GM23338 (cell line): ENCODE measurements around the gene SULT1C2. TPM values are rescaled to one million over a fixed set of nuclear protein-coding genes. Genes with fewer than 3 reads are reported as not detected.

Experiments used
- ATAC-seq: fragments of 200-7000 bp; cut with Tn5 transposase; 3 replicates; pipeline ENCODE4 v1.9.1; 2020
- DNase-seq: peaks from one replicate; pipeline ENCODE4 v3.0.0-alpha.2; 2015; ENCODE audit warnings: low spot score
- H2AFZ ChIP-seq: fragments of 200-600 bp; sonication (generic); 2 replicates; pipeline ENCODE4 v1.8.0; 2016; ENCODE audit warnings: antibody characterized with exemption, mild to moderate bottlenecking, moderate library complexity
- H3F3A ChIP-seq: fragments of 200-600 bp; sonication (generic); replicated peaks from 2 replicates; pipeline ENCODE4 v1.8.0; 2017; ENCODE audit warnings: antibody characterized with exemption, mixed run types, low read depth
- H3K27ac ChIP-seq: fragments of 200-600 bp; sonication (generic); 2 replicates; pipeline ENCODE4 v1.6.1; 2016; ENCODE audit warnings: low read depth
- H3K27me3 ChIP-seq: fragments of 200-600 bp; sonication (generic); 2 replicates; pipeline ENCODE4 v1.8.0; 2016; ENCODE audit warnings: mild to moderate bottlenecking, mixed run types, moderate library complexity; ENCODE audit not compliant: insufficient read depth
- H3K36me3 ChIP-seq: fragments of 200-600 bp; sonication (generic); 2 replicates; pipeline ENCODE4 v1.8.0; 2016; ENCODE audit warnings: mild to moderate bottlenecking; ENCODE audit not compliant: insufficient read depth
- H3K4me1 ChIP-seq: fragments of 200-600 bp; sonication (generic); 2 replicates; pipeline ENCODE4 v1.8.0; 2016; ENCODE audit warnings: mild to moderate bottlenecking, moderate library complexity; ENCODE audit not compliant: insufficient read depth
- H3K4me2 ChIP-seq: fragments of 200-600 bp; sonication (generic); 2 replicates; pipeline ENCODE4 v1.7.1; 2017; ENCODE audit warnings: mixed run types
- H3K4me3 ChIP-seq: fragments of 200-600 bp; sonication (generic); 2 replicates; pipeline ENCODE4 v1.6.1; 2016; ENCODE audit warnings: mixed run types
- H3K79me2 ChIP-seq: fragments of 200-600 bp; sonication (generic); replicated peaks from 2 replicates; pipeline ENCODE4 v1.8.0; 2017; ENCODE audit warnings: mild to moderate bottlenecking; ENCODE audit not compliant: insufficient read depth
- H3K9me2 ChIP-seq: fragments of 200-600 bp; sonication (generic); 2 replicates; pipeline ENCODE4 v1.8.0; 2017; ENCODE audit not compliant: insufficient read depth
- H4K20me1 ChIP-seq: fragments of 200-600 bp; sonication (generic); replicated peaks from 2 replicates; pipeline ENCODE4 v1.8.0; 2017; ENCODE audit warnings: mild to moderate bottlenecking; ENCODE audit not compliant: insufficient read depth
- H3K27ac Mint-ChIP-seq: 2 replicates; pipeline ENCODE4 v1.8.0; 2020; ENCODE audit warnings: inconsistent platforms, mild to moderate bottlenecking, moderate library complexity, mixed read lengths
- H3K27me3 Mint-ChIP-seq: 3 replicates; pipeline ENCODE4 v1.8.0; 2022; ENCODE audit warnings: low read depth, mild to moderate bottlenecking, moderate library complexity, mixed read lengths, inconsistent platforms; ENCODE audit not compliant: insufficient read depth, poor library complexity
- H3K36me3 Mint-ChIP-seq: 3 replicates; pipeline ENCODE4 v1.8.0; 2021; ENCODE audit warnings: low read depth, mild to moderate bottlenecking, inconsistent platforms, moderate library complexity, mixed read lengths
- H3K4me1 Mint-ChIP-seq: 3 replicates; pipeline ENCODE4 v1.8.0; 2020; ENCODE audit warnings: mild to moderate bottlenecking, inconsistent platforms, mixed read lengths
- H3K4me3 Mint-ChIP-seq: 3 replicates; pipeline ENCODE4 v1.8.0; 2021; ENCODE audit warnings: moderate library complexity, mild to moderate bottlenecking, inconsistent platforms, mixed read lengths
- H3K9me3 Mint-ChIP-seq: 3 replicates; pipeline ENCODE4 v1.8.0; 2020; ENCODE audit warnings: moderate library complexity, mild to moderate bottlenecking, inconsistent platforms, mixed read lengths
- EZH2 ChIP-seq: fragments of 200-600 bp; sonication (generic); IDR thresholded peaks from one replicate; pipeline ENCODE4 v1.8.0; 2017; ENCODE audit warnings: antibody characterized with exemption, mild to moderate bottlenecking, low read depth; ENCODE audit not compliant: unreplicated experiment
- STAT1 ChIP-seq: IDR thresholded peaks from one replicate; pipeline ENCODE4 v1.6.1; 2016; ENCODE audit warnings: antibody characterized with exemption; ENCODE audit not compliant: unreplicated experiment
- ZNF114 ChIP-seq: fragments of 250-450 bp; sonication (Bioruptor Pico); IDR thresholded peaks from 2 replicates; pipeline ENCODE4 v1.5.0; 2020; ENCODE audit warnings: mild to moderate bottlenecking, moderate library complexity
- polyA plus RNA-seq: library from polyadenylated mRNA; unstranded; fragments of >200 nt; fragmentation: Nextera tagmentation; extraction: Ambion mirVana; gene quantifications from 2 replicates; pipeline ENCODE4 v1.2.1, GENCODE V29; 2016
- total RNA-seq: library from RNA; depleted of rRNA; stranded (reverse); fragments of >200 nt; shearing (Covaris generic); gene quantifications from 2 replicates; pipeline ENCODE4 v1.2.3, GENCODE V29; 2014
- TF ChIP-seq, protein P1 (sequence below): fragments of 250-450 bp; sonication (Bioruptor Pico); IDR thresholded peaks from 2 replicates; pipeline ENCODE4 v1.5.0; 2020; ENCODE audit warnings: mild to moderate bottlenecking, moderate library complexity
- TF ChIP-seq, protein P2 (sequence below): IDR thresholded peaks from 2 replicates; pipeline ENCODE4 v1.6.1; 2016; ENCODE audit warnings: antibody characterized with exemption

Gene SULT1C2
- total and polyA plus RNA-seq, 2 experiments from 2014 or later: 0.69 to 1.9 TPM

DNA sequence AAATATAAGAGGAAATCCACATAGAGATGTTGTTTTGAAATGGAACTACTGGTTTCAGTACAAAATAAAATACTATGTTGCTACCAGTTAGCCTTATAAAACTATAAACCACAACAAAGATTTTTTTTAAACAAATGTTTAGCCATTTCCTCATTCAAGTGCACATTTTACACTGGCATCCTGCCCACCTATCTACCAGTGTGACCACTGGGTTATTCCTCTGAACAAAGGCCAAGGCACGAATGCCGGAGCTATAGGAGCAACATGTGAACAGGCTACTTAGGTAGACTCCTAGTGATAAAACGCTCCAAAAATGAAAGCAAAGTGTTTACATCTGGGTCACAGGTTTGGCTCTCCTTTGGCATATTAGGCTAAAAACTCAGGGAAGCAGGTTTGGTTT is 57.3 kb downstream of the SULT1C2 start (continued):
- TF ChIP-seq, protein P1, sequence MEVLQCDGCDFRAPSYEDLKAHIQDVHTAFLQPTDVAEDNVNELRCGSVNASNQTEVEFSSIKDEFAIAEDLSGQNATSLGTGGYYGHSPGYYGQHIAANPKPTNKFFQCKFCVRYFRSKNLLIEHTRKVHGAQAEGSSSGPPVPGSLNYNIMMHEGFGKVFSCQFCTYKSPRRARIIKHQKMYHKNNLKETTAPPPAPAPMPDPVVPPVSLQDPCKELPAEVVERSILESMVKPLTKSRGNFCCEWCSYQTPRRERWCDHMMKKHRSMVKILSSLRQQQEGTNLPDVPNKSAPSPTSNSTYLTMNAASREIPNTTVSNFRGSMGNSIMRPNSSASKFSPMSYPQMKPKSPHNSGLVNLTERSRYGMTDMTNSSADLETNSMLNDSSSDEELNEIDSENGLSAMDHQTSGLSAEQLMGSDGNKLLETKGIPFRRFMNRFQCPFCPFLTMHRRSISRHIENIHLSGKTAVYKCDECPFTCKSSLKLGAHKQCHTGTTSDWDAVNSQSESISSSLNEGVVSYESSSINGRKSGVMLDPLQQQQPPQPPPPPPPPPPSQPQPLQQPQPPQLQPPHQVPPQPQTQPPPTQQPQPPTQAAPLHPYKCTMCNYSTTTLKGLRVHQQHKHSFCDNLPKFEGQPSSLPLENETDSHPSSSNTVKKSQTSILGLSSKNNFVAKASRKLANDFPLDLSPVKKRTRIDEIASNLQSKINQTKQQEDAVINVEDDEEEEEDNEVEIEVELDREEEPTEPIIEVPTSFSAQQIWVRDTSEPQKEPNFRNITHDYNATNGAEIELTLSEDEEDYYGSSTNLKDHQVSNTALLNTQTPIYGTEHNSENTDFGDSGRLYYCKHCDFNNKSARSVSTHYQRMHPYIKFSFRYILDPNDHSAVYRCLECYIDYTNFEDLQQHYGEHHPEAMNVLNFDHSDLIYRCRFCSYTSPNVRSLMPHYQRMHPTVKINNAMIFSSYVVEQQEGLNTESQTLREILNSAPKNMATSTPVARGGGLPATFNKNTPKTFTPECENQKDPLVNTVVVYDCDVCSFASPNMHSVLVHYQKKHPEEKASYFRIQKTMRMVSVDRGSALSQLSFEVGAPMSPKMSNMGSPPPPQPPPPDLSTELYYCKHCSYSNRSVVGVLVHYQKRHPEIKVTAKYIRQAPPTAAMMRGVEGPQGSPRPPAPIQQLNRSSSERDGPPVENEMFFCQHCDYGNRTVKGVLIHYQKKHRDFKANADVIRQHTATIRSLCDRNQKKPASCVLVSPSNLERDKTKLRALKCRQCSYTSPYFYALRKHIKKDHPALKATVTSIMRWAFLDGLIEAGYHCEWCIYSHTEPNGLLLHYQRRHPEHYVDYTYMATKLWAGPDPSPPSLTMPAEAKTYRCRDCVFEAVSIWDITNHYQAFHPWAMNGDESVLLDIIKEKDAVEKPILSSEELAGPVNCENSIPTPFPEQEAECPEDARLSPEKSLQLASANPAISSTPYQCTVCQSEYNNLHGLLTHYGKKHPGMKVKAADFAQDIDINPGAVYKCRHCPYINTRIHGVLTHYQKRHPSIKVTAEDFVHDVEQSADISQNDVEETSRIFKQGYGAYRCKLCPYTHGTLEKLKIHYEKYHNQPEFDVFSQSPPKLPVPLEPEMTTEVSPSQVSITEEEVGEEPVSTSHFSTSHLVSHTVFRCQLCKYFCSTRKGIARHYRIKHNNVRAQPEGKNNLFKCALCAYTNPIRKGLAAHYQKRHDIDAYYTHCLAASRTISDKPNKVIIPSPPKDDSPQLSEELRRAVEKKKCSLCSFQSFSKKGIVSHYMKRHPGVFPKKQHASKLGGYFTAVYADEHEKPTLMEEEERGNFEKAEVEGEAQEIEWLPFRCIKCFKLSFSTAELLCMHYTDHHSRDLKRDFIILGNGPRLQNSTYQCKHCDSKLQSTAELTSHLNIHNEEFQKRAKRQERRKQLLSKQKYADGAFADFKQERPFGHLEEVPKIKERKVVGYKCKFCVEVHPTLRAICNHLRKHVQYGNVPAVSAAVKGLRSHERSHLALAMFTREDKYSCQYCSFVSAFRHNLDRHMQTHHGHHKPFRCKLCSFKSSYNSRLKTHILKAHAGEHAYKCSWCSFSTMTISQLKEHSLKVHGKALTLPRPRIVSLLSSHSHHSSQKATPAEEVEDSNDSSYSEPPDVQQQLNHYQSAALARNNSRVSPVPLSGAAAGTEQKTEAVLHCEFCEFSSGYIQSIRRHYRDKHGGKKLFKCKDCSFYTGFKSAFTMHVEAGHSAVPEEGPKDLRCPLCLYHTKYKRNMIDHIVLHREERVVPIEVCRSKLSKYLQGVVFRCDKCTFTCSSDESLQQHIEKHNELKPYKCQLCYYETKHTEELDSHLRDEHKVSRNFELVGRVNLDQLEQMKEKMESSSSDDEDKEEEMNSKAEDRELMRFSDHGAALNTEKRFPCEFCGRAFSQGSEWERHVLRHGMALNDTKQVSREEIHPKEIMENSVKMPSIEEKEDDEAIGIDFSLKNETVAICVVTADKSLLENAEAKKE (CRISPR knock-in tag): no peak
- TF ChIP-seq, protein P2, sequence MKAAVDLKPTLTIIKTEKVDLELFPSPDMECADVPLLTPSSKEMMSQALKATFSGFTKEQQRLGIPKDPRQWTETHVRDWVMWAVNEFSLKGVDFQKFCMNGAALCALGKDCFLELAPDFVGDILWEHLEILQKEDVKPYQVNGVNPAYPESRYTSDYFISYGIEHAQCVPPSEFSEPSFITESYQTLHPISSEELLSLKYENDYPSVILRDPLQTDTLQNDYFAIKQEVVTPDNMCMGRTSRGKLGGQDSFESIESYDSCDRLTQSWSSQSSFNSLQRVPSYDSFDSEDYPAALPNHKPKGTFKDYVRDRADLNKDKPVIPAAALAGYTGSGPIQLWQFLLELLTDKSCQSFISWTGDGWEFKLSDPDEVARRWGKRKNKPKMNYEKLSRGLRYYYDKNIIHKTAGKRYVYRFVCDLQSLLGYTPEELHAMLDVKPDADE: no peak

DNA sequence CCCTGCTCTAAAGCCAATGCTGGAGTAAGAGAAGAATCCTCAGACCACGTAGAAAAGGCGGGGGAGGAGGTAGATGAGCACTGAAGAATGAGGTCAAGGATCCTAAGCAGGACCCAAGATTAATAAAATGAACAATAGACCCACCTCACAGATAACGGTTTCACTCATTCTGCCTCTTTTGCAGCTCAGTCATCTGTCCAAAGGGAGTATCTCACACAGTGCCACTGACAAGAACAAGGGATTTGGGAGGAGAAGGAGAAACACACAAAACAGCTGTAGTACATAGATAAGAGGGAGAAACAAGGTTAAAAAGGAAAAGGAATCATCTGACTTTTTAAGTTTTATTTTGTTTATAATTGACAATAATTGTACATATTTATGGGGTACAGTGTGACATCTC is 58.1 kb downstream of the SULT1C2 start:
- DNase-seq (no peak), ATAC-seq (no peak)
- Histone ChIP-seq H3K4me2 (no peak overlapping the region), H3K27me3 (no peaks in the 10 kb centered on the region), H3F3A (no peaks in the 10 kb centered on the region), H3K79me2 (no peaks in the 10 kb centered on the region), H4K20me1 (no peaks in the 10 kb centered on the region), H3K9me2 (peaks cover 15% of the 10 kb centered on the region; the same call in 1 of the 2 replicates), H3K4me1 (no peaks in the 10 kb centered on the region; the same call in 1 of the 2 replicates), H3K4me3 (no peak overlapping the region), H3K36me3 (no peaks in the 10 kb centered on the region), H2AFZ (no peak overlapping the region), H3K27ac (no peak overlapping the region)
- Mint-ChIP-seq H3K36me3 (no peaks in the 10 kb centered on the region), H3K9me3 (no peaks in the 10 kb centered on the region; the same call in 2 of the 3 replicates), H3K27ac (no peak overlapping the region), H3K27me3 (no peaks in the 10 kb centered on the region), H3K4me3 (no peak overlapping the region), H3K4me1 (no peaks in the 10 kb centered on the region; the same call in 2 of the 3 replicates)
- no peak for TF ChIP-seq ZNF114 (CRISPR knock-in tag)
- TF ChIP-seq STAT1: no peak
- TF ChIP-seq EZH2: no peak
- TF ChIP-seq, protein P1 (CRISPR knock-in tag): no peak
- TF ChIP-seq, protein P2: no peak
